ENCODE results near the gene ERP29.

The ERP29 gene

DNA sequence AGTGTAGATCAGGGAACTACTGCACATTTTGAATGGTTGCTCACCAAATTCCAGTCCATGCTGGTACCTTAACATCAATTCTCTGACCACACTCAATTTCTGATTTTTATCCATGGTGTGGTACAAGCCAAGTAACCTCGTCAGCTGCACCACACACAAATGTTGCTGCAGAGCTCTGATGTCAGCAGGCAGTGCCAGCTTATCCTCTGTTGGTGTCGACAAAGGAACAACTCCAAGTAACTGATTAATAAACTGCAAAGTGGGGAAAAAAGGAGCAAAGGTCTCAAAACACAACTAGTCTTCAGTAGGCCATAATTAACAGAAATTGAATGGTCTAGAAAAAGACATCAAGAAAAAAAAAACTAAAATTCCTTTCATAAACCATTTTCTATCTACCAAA lies 47.9 kb downstream of the ERP29 start:
- no peaks in the 10 kb centered on the region for H3K9me3 ChIP-seq (ENCODE audit: low read length)
- H3K27ac ChIP-seq (ENCODE audit: low read depth, low read length) = no peak overlapping the region
- H3K4me1 ChIP-seq (ENCODE audit: insufficient read depth, low read length) = no peaks in the 10 kb centered on the region
- no peak overlapping the region for H3K4me3 ChIP-seq (ENCODE audit: low read depth in 1 of 2, low read length in 2 of 2)
- H3K27me3 ChIP-seq (ENCODE audit: control insufficient read depth in 1 of 2, insufficient read depth in 2 of 2, low read length in 2 of 2) = no peaks in the 10 kb centered on the region
- no peak overlapping the region for H3K9ac ChIP-seq (ENCODE audit: low read length)
- peaks cover 35% of the 10 kb centered on the region for H3K36me3 ChIP-seq (ENCODE audit: insufficient read depth, low read length)

DNA sequence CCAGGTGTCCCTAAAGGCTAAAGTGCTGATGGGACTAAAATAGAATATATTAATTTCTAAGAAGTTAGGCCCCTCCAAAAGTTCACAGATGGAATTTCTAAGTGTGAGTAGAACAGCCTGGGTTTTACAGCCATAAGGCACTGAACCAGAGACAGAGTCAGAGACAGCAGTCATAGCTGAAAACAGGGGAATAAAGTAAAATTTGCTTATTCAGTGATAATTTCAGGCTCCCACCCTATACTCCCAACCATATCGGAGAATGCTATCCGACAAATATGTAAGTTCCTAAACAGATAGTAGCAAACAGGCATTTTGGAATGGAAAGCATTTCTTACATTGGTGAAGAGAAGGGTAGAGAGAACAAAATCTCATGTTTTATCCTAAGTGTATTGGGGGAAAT lies 50.0 kb downstream of the ERP29 start:
- H3K36me3 ChIP-seq (ENCODE audit: insufficient read depth, low read length) = peaks cover 46% of the 10 kb centered on the region
- no peaks in the 10 kb centered on the region for H3K27me3 ChIP-seq (ENCODE audit: control insufficient read depth in 1 of 2, insufficient read depth in 2 of 2, low read length in 2 of 2)
- H3K9ac ChIP-seq (ENCODE audit: low read length) = no peak overlapping the region
- no peak overlapping the region for H3K27ac ChIP-seq (ENCODE audit: low read depth, low read length)
- no peaks in the 10 kb centered on the region for H3K4me1 ChIP-seq (ENCODE audit: insufficient read depth, low read length)
- no peaks in the 10 kb centered on the region for H3K9me3 ChIP-seq (ENCODE audit: low read length)
- no peak overlapping the region for H3K4me3 ChIP-seq (ENCODE audit: low read depth in 1 of 2, low read length in 2 of 2)

DNA sequence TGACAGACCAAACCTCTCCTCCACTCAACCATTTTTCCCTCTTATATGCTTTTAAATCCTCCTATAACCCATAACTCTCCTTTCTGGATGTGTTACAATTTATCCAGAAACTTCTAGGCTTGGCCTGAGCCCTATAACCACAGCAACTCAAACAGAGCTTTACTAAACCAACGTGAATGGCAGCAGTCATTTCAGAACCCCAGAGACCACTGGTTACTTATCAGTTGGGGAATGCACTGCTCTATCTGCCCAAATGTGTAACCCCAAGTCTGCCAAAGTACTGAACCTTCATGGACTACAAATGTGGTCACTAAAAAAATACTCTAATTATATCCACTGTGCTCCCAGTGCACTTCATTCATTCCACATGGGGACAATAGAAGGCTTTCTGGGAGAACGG lies 53.3 kb downstream of the ERP29 start:
- H3K9me3 ChIP-seq (ENCODE audit: low read length) = no peaks in the 10 kb centered on the region
- H3K4me1 ChIP-seq (ENCODE audit: insufficient read depth, low read length) = no peaks in the 10 kb centered on the region
- no peak overlapping the region for H3K9ac ChIP-seq (ENCODE audit: low read length)
- no peak overlapping the region for H3K4me3 ChIP-seq (ENCODE audit: low read depth in 1 of 2, low read length in 2 of 2)
- H3K36me3 ChIP-seq (ENCODE audit: insufficient read depth, low read length) = peaks cover 57% of the 10 kb centered on the region
- no peaks in the 10 kb centered on the region for H3K27me3 ChIP-seq (ENCODE audit: control insufficient read depth in 1 of 2, insufficient read depth in 2 of 2, low read length in 2 of 2)
- no peak overlapping the region for H3K27ac ChIP-seq (ENCODE audit: low read depth, low read length)

Measured in muscle layer of colon (tissue), 2 donors.